ENCODE measurements around the gene CCDC57.

DNA sequence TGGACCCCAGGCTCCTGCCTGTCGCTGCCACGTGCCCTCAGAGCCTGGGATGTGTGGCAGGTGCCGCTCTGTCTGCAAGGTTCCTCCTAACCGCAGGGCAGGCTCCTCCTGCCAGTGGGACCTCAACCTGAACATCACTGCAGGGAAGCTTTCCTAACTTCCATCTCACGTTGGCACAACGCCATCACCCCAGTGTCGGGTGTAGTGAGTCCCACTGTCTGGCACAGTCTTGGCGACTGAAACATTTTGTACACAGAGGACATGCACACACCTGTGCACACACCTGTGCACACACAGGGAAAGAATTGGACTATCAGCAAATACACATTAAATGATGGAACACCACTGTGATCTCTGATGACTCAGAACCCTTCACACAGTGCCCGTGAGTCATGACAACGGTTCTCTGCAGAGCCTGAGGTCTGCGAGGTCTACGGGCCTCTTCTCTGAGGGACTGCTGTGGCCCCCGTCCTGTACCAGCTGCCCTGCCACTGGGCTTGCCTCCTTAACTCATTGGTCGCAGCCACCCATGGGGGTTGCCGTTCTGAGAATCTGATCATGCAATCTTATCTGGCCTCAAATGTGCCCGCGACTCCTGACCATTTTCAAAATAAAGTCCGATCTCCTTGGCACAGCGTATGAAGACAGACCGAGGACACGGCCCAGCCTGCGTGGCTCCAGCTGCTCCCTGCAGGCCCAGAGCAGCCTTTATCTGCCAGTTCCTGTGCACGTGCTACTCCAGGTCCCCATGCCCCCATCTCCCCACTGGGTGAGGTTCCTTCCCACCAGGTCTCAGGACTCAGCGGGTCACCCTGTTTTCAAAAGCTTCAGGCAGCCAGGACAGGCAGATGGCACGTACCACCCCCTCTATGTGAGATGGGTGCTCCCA lies 7.6 kb downstream of the CCDC57 start:
- TF ChIP-seq, protein P1, sequence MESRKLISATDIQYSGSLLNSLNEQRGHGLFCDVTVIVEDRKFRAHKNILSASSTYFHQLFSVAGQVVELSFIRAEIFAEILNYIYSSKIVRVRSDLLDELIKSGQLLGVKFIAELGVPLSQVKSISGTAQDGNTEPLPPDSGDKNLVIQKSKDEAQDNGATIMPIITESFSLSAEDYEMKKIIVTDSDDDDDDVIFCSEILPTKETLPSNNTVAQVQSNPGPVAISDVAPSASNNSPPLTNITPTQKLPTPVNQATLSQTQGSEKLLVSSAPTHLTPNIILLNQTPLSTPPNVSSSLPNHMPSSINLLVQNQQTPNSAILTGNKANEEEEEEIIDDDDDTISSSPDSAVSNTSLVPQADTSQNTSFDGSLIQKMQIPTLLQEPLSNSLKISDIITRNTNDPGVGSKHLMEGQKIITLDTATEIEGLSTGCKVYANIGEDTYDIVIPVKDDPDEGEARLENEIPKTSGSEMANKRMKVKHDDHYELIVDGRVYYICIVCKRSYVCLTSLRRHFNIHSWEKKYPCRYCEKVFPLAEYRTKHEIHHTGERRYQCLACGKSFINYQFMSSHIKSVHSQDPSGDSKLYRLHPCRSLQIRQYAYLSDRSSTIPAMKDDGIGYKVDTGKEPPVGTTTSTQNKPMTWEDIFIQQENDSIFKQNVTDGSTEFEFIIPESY (IDR thresholded peaks at IDR 0.05), result no peak
- TF ChIP-seq, protein P2, sequence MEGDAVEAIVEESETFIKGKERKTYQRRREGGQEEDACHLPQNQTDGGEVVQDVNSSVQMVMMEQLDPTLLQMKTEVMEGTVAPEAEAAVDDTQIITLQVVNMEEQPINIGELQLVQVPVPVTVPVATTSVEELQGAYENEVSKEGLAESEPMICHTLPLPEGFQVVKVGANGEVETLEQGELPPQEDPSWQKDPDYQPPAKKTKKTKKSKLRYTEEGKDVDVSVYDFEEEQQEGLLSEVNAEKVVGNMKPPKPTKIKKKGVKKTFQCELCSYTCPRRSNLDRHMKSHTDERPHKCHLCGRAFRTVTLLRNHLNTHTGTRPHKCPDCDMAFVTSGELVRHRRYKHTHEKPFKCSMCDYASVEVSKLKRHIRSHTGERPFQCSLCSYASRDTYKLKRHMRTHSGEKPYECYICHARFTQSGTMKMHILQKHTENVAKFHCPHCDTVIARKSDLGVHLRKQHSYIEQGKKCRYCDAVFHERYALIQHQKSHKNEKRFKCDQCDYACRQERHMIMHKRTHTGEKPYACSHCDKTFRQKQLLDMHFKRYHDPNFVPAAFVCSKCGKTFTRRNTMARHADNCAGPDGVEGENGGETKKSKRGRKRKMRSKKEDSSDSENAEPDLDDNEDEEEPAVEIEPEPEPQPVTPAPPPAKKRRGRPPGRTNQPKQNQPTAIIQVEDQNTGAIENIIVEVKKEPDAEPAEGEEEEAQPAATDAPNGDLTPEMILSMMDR (IDR thresholded peaks at IDR 0.05; ENCODE audit: low read depth, low read length, missing input control), result no peak
- TF ChIP-seq GABPA (IDR thresholded peaks at IDR 0.05 in 1 of 2, conservative IDR thresholded peaks at IDR 0.05 in 1 of 2), result no peak
- no peak for TF ChIP-seq EGR1 (IDR thresholded peaks at IDR 0.05; ENCODE audit: low read depth in 2 of 2)
- TF ChIP-seq, protein P3, sequence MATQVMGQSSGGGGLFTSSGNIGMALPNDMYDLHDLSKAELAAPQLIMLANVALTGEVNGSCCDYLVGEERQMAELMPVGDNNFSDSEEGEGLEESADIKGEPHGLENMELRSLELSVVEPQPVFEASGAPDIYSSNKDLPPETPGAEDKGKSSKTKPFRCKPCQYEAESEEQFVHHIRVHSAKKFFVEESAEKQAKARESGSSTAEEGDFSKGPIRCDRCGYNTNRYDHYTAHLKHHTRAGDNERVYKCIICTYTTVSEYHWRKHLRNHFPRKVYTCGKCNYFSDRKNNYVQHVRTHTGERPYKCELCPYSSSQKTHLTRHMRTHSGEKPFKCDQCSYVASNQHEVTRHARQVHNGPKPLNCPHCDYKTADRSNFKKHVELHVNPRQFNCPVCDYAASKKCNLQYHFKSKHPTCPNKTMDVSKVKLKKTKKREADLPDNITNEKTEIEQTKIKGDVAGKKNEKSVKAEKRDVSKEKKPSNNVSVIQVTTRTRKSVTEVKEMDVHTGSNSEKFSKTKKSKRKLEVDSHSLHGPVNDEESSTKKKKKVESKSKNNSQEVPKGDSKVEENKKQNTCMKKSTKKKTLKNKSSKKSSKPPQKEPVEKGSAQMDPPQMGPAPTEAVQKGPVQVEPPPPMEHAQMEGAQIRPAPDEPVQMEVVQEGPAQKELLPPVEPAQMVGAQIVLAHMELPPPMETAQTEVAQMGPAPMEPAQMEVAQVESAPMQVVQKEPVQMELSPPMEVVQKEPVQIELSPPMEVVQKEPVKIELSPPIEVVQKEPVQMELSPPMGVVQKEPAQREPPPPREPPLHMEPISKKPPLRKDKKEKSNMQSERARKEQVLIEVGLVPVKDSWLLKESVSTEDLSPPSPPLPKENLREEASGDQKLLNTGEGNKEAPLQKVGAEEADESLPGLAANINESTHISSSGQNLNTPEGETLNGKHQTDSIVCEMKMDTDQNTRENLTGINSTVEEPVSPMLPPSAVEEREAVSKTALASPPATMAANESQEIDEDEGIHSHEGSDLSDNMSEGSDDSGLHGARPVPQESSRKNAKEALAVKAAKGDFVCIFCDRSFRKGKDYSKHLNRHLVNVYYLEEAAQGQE (IDR thresholded peaks at IDR 0.05), result no peak
- no peak for TF ChIP-seq JUND (IDR thresholded peaks at IDR 0.05)
- no peak for TF ChIP-seq RAD21 (IDR thresholded peaks at IDR 0.05)
- no peak for TF ChIP-seq FOXA2 (IDR thresholded peaks at IDR 0.05)

All from liver (tissue), 3 donors.